ENCODE results near the gene ZFAND5. TPM values are rescaled to one million over a fixed set of nuclear protein-coding genes. Genes with fewer than 3 reads are reported as not detected.

The ZFAND5 gene
- total RNA-seq, 1 experiment from 2014 or later = 227 TPM

DNA sequence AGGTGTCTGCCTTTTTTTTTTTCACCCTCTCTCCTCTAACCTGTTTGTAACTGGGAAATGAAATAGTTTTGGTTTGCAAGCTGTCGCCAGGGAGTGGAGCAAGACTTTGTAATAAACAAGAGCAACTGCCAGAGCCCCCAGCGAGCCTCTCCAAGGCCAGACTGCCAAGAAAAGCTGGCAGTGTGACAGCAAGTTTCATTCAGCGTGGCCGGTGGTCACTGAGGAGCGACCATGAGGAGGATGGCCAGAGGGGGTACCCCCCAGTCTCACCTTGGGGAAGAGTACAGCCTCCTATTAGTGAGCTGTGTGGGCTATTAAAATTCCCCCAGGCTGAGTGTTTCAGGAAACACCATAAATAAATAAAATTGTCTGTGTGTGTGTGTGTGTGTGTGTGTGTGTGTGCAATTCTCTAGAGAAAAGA is 49.9 kb downstream of the ZFAND5 start:
- TF ChIP-seq, protein P1, sequence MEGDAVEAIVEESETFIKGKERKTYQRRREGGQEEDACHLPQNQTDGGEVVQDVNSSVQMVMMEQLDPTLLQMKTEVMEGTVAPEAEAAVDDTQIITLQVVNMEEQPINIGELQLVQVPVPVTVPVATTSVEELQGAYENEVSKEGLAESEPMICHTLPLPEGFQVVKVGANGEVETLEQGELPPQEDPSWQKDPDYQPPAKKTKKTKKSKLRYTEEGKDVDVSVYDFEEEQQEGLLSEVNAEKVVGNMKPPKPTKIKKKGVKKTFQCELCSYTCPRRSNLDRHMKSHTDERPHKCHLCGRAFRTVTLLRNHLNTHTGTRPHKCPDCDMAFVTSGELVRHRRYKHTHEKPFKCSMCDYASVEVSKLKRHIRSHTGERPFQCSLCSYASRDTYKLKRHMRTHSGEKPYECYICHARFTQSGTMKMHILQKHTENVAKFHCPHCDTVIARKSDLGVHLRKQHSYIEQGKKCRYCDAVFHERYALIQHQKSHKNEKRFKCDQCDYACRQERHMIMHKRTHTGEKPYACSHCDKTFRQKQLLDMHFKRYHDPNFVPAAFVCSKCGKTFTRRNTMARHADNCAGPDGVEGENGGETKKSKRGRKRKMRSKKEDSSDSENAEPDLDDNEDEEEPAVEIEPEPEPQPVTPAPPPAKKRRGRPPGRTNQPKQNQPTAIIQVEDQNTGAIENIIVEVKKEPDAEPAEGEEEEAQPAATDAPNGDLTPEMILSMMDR (conservative IDR thresholded peaks at IDR 0.05) = no peak
- TF ChIP-seq EZH2 (IDR thresholded peaks at IDR 0.05; ENCODE audit: low read depth) = no peak
- Histone ChIP-seq H3K27me3 (ENCODE audit: insufficient read depth, low read depth) (no peaks in the 10 kb centered on the region), H2AFZ (peak overlapping the region; percentile 64), H4K20me1 (ENCODE audit: insufficient read depth) (no peaks in the 10 kb centered on the region), H3K9me3 (ENCODE audit: insufficient read depth, low read depth) (no peaks in the 10 kb centered on the region), H3K4me1 (replicated peaks; ENCODE audit: insufficient read depth) (peaks cover 39% of the 10 kb centered on the region), H3K4me2 (peak overlapping the region; percentile 72), H3K4me3 (peak overlapping the region; percentile 36; the same call in 1 of the 2 replicates), H3F3A (ENCODE audit: insufficient read depth, low read depth) (peaks cover 31% of the 10 kb centered on the region), H3K79me2 (ENCODE audit: low read depth) (no peaks in the 10 kb centered on the region), H3K27ac (peak overlapping the region; percentile 70), H3K36me3 (ENCODE audit: low read depth) (no peaks in the 10 kb centered on the region), H3K9me2 (ENCODE audit: insufficient read depth) (no peaks in the 10 kb centered on the region)
- POLR2A ChIA-PET (ENCODE audit: unreplicated experiment) = interaction anchor here (0.6 to 1.0 kb wide), 9 partner anchors 10 to 861 kb away, joined by 3 to 19 read pairs (median 6); partner anchors contain the start of gene ZFAND5
- DNase-seq = peak; percentile 72 to 90
- CTCF ChIA-PET = interaction anchor here (0.6 kb wide), 1 partner anchor 430 kb away, joined by 4 read pairs; no protein-coding TSS in a partner anchor
- intact Hi-C loops (cut with micrococcal nuclease; ENCODE audit: unreplicated experiment) = loop anchor here (2.0 to 5.0 kb wide), 3 partner anchors 48 to 227 kb away; no protein-coding TSS in a partner anchor
- no TSS peak for BruUV-seq (replicated peaks)

GRCh38 chr9:72313507-72313906 is 51.5 kb downstream of the ZFAND5 start:
- intact Hi-C loops (cut with micrococcal nuclease; ENCODE audit: unreplicated experiment) = no loop called here

DNA sequence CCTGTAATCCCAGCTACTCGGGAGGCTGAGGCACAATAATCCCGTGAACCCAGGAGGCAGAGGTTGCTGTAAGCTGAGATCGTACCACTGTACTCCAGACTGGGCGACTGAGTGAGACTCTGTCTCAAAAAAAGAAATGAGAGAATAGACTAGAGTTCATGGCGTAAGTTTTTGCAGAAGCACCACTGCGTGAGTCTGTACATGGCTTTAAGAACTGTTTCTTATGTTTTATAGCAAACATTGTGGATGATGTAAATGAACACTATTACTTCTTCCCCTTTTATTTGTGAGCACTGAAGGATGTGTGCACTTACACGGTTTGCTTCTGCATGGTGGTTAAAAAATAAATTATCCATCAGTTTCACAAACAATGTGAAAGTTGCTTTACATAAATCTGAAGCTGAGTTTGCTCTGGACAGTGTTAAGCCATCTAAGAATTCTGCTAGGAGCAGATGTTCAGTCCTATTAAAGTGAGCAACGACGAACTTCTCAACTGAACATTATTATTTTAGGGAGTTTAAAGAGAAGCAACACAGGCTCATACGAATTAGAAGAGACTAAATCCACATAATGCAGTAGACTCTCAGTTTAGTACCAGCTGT is 52.5 kb downstream of the ZFAND5 start:
- no peak overlapping the region for H3K27ac ChIP-seq
- CTCF ChIA-PET = no interaction called here
- intact Hi-C loops (cut with micrococcal nuclease; ENCODE audit: unreplicated experiment) = no loop called here

More at GRCh38 chr9:72313507-72313906, 51.5 kb downstream of the ZFAND5 start:
- Histone ChIP-seq H3K79me2 (ENCODE audit: low read depth) (no peaks in the 10 kb centered on the region), H3K4me2 (no peak overlapping the region), H3K27ac (peak overlapping the region; percentile 70), H3K9me2 (ENCODE audit: insufficient read depth) (no peaks in the 10 kb centered on the region), H3K36me3 (ENCODE audit: low read depth) (no peaks in the 10 kb centered on the region), H3K4me3 (no peak overlapping the region), H4K20me1 (ENCODE audit: insufficient read depth) (no peaks in the 10 kb centered on the region), H3K4me1 (replicated peaks; ENCODE audit: insufficient read depth) (peaks cover 39% of the 10 kb centered on the region), H3K9me3 (ENCODE audit: insufficient read depth, low read depth) (no peaks in the 10 kb centered on the region), H3K27me3 (ENCODE audit: insufficient read depth, low read depth) (no peaks in the 10 kb centered on the region), H2AFZ (no peak overlapping the region), H3F3A (ENCODE audit: insufficient read depth, low read depth) (peaks cover 31% of the 10 kb centered on the region)
- ChIA-PET POLR2A (ENCODE audit: unreplicated experiment) (no interaction called here), CTCF (no interaction called here)
- TF ChIP-seq, protein P1 (conservative IDR thresholded peaks at IDR 0.05) = no peak
- no peak for TF ChIP-seq EZH2 (IDR thresholded peaks at IDR 0.05; ENCODE audit: low read depth)
- BruUV-seq (replicated peaks) = no TSS peak
- DNase-seq = no peak

More for the DNA sequence above, 52.5 kb downstream of the ZFAND5 start:
- Histone ChIP-seq H4K20me1 (ENCODE audit: insufficient read depth) (no peaks in the 10 kb centered on the region), H3K4me3 (no peak overlapping the region), H3K27me3 (ENCODE audit: insufficient read depth, low read depth) (no peaks in the 10 kb centered on the region), H3K9me3 (ENCODE audit: insufficient read depth, low read depth) (no peaks in the 10 kb centered on the region), H3F3A (ENCODE audit: insufficient read depth, low read depth) (peaks cover 31% of the 10 kb centered on the region), H3K9me2 (ENCODE audit: insufficient read depth) (no peaks in the 10 kb centered on the region), H3K4me1 (replicated peaks; ENCODE audit: insufficient read depth) (peaks cover 39% of the 10 kb centered on the region), H3K4me2 (no peak overlapping the region), H3K36me3 (ENCODE audit: low read depth) (no peaks in the 10 kb centered on the region), H2AFZ (no peak overlapping the region), H3K79me2 (ENCODE audit: low read depth) (no peaks in the 10 kb centered on the region)
- no peak for DNase-seq
- POLR2A ChIA-PET (ENCODE audit: unreplicated experiment) = no interaction called here
- TF ChIP-seq, protein P1 (conservative IDR thresholded peaks at IDR 0.05) = no peak
- no peak for TF ChIP-seq EZH2 (IDR thresholded peaks at IDR 0.05; ENCODE audit: low read depth)
- no TSS peak for BruUV-seq (replicated peaks)
